GM13976 (cell line): Measurements from ENCODE around the gene KCND3.
A peak's percentile ranks its signal among the peaks of the same experiment; 100 is the strongest.

ENCODE experiments used
- DNase-seq: peaks from one replicate; pipeline ENCODE4 v3.0.0; 2012; ENCODE audit warnings: low spot score
- in situ Hi-C: fragments of 300-500 bp; cut with MboI; formaldehyde crosslinking; loops from one replicate; pipeline ENCODE4 v1.12.0; 2022; ENCODE audit warnings: low sequenced_read_pairs, mixed read lengths, inconsistent platforms; ENCODE audit not compliant: unreplicated experiment
- TF ChIP-seq, protein P1 (sequence below): IDR thresholded peaks from 2 replicates; pipeline ENCODE4 v1.5.1; 2012; ENCODE audit warnings: borderline replicate concordance, mild to moderate bottlenecking; ENCODE audit not compliant: insufficient read depth; ENCODE audit errors: extremely low read depth, missing control alignments, control extremely low read depth

The KCND3 gene

DNA sequence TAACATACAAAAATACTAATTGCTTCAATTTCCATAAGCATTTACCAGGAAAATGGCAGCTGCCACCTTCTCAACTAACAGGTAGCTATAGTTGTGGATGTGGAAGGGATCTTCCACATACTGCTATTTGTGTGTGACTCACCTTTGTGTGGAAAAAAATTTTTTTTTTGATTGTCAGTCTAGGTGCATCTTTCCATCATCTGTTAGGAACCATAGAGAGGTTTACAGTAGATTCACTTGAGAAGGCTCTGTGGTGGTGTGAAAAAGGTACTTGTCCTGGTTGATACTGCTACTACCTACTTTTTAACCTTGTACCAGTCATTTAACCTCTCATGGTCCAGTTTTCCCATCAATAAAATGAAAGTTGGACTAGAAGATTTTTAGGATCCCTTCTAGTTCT, 220.8 kb downstream of the KCND3 start:
- no peak for DNase-seq
- in situ Hi-C loops, result no loop called here
- TF ChIP-seq, protein P1, sequence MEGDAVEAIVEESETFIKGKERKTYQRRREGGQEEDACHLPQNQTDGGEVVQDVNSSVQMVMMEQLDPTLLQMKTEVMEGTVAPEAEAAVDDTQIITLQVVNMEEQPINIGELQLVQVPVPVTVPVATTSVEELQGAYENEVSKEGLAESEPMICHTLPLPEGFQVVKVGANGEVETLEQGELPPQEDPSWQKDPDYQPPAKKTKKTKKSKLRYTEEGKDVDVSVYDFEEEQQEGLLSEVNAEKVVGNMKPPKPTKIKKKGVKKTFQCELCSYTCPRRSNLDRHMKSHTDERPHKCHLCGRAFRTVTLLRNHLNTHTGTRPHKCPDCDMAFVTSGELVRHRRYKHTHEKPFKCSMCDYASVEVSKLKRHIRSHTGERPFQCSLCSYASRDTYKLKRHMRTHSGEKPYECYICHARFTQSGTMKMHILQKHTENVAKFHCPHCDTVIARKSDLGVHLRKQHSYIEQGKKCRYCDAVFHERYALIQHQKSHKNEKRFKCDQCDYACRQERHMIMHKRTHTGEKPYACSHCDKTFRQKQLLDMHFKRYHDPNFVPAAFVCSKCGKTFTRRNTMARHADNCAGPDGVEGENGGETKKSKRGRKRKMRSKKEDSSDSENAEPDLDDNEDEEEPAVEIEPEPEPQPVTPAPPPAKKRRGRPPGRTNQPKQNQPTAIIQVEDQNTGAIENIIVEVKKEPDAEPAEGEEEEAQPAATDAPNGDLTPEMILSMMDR, result no peak

GRCh38 chr1:111768023-111768422, 221.4 kb downstream of the KCND3 start:
- in situ Hi-C loops, result no loop called here
- DNase-seq, result no peak
- TF ChIP-seq, protein P1, result no peak

GRCh38 chr1:111762332-111762731, 227.1 kb downstream of the KCND3 start:
- in situ Hi-C loops, result no loop called here
- TF ChIP-seq, protein P1, result no peak
- no peak for DNase-seq

DNA sequence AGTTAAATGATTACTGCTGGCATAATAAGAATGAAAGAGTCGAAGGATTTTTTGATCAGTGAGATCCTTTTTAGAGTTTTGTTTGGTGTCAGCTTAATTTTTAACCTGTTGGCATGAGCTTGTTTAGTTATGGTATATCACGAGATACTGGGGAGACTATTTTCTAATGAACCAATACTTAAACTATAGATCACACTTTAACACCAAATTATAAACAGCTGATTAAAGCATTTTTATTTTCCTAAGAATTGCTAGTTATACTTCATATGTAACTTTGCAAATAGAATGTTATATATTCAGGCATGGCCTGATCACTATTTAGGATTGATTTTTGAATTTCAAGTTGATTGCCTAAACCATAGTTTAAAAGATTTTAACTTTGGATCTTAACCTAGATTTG, 227.8 kb downstream of the KCND3 start:
- in situ Hi-C loops, result no loop called here
- no peak for DNase-seq
- TF ChIP-seq, protein P1, result no peak

DNA sequence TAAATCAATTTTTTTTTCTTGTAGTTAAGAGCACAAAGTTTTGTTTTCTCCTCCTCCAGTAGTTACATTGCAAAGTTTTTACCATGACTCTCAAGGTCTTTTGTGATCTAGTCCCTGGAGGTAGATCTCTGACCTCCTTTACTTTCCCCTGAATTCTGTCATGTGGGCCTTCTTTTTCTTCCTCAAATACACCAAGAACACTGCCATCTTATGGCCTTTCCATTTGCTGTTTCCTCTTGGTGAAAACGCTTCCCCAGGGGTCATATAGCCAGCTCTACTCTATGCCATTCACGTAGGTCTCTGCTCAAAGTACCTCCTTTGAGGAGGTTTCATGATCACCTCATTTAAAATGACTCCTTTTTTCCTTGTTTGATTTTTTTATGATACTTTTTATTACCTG, 231.1 kb downstream of the KCND3 start:
- TF ChIP-seq, protein P1, result no peak
- in situ Hi-C loops, result loop anchor here (5.0 kb wide), 1 partner anchor 531 kb away; the partner anchor contains the start of gene CHI3L2
- DNase-seq, result no peak

DNA sequence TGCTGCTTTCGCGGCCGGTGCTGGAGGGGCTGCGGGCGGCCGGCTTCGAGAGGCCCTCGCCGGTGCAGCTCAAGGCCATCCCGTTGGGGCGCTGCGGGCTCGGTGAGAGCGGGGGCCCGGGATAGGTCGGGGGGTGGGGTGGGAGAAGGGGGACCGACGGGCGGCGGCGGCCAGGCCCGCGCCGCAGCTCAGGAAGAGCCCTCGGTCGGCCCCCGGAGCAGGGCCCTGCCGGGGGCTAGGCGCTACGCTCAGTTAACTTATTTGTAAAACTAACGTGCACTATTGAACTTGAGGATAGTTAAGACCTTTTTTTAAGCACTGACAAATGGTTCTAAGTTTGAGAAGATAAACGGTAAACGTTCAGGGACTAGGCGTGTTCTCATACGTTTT, 233.3 kb downstream of the KCND3 start:
- TF ChIP-seq, protein P1, result no peak
- in situ Hi-C loops, result loop anchor here (5.0 kb wide), 1 partner anchor 529 kb away; the partner anchor contains the start of gene CHI3L2
- no peak for DNase-seq

DNA sequence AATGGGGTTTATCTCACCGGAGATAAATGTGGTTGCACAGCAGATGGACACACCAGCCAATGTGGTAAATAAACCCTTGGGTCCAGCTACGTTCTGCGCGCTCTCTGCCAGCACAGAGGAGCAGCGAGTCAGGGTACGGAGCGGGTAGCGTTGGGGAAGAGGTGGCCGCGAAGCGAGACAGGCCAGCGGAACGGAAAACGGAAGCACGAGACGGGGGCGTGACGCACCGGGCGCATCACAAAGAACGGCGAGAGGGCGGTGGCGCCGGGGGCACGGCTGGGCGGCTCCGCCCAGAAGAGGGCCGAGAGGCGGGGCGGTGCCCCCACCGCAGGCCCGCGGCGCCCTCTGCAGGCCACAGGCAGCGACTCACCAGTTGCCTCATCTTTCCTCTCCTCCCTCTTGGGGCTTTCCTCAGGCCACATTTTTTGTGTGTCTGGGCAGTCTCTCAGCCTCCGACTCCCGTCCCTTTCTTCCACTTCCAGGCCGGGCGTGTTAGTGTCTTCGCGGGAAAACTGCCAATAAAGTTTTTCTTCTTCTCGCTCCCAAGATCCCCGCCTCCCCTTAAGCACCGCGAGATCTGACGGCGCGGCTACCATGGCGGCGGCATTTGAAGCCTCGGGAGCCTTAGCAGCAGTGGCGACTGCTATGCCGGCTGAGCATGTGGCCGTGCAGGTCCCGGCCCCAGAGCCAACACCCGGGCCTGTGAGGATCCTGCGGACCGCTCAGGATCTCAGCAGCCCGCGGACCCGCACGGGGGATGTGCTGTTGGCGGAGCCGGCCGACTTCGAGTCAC, 233.9 kb downstream of the KCND3 start, which contains the start of gene DDX20:
TSS of gene DDX20 (plus strand) at position 571 of the 793 bp plus-strand sequence. CDS start at position 595, 24 bp downstream.
- peak; percentile 97 for DNase-seq
- in situ Hi-C loops, result loop anchor here (5.0 kb wide), 1 partner anchor 528 kb away; the partner anchor contains the start of gene CHI3L2

More for the DNA sequence above, 233.9 kb downstream of the KCND3 start, which contains the start of gene DDX20:
- TF ChIP-seq, protein P1, result peak; percentile 83
